Karpas-422 (cell line): ENCODE measurements around the gene VSIG1. TPM values are rescaled to one million over a fixed set of nuclear protein-coding genes. Genes with fewer than 3 reads are reported as not detected.

Experiments
- DNase-seq: peaks from one replicate; pipeline ENCODE4 v3.0.0-alpha.2; 2015
- H2AFZ ChIP-seq: fragments of 200-600 bp; sonication (generic); 2 replicates; pipeline ENCODE4 v1.6.1; 2014; ENCODE audit warnings: antibody characterized with exemption, low read length, mixed read lengths
- H3K27ac ChIP-seq: fragments of 200-600 bp; sonication (generic); 2 replicates; pipeline ENCODE4 v1.5.1; 2014; ENCODE audit warnings: mild to moderate bottlenecking, low read length, moderate library complexity
- H3K27me3 ChIP-seq: fragments of 200-600 bp; sonication (generic); 2 replicates; pipeline ENCODE4 v1.6.1; 2014; ENCODE audit warnings: low read length, mixed read lengths
- H3K36me3 ChIP-seq: fragments of 200-600 bp; sonication (generic); 2 replicates; pipeline ENCODE4 v1.6.1; 2014; ENCODE audit warnings: low read length, mixed read lengths; ENCODE audit not compliant: insufficient read depth
- H3K4me1 ChIP-seq: fragments of 200-600 bp; sonication (generic); 2 replicates; pipeline ENCODE4 v1.6.1; 2014; ENCODE audit warnings: mild to moderate bottlenecking, low read length, mixed read lengths
- H3K4me2 ChIP-seq: fragments of 200-600 bp; sonication (generic); 2 replicates; pipeline ENCODE4 v1.6.1; 2014; ENCODE audit warnings: low read length, low read depth, mild to moderate bottlenecking; ENCODE audit not compliant: poor library complexity, severe bottlenecking
- H3K4me3 ChIP-seq: fragments of 200-600 bp; sonication (generic); 2 replicates; pipeline ENCODE4 v1.5.1; 2014; ENCODE audit warnings: mild to moderate bottlenecking, antibody characterized with exemption, low read length, mixed read lengths
- H3K79me2 ChIP-seq: fragments of 200-600 bp; sonication (generic); 2 replicates; pipeline ENCODE4 v1.6.1; 2014; ENCODE audit warnings: mild to moderate bottlenecking, low read length, mixed read lengths
- H3K9ac ChIP-seq: fragments of 200-600 bp; sonication (generic); 2 replicates; pipeline ENCODE4 v1.6.0; 2014; ENCODE audit warnings: low read length
- H3K9me2 ChIP-seq: fragments of 200-600 bp; sonication (generic), shearing (Covaris generic); replicated peaks from 2 replicates; pipeline ENCODE4 v1.6.0; 2014; ENCODE audit warnings: mild to moderate bottlenecking, low read length, moderate library complexity; ENCODE audit not compliant: insufficient read depth
- H3K9me3 ChIP-seq: fragments of 300-700, 200-600 bp; sonication (generic); 2 replicates; pipeline ENCODE4 v1.6.1; 2014; ENCODE audit warnings: low read length, mixed read lengths
- H4K20me1 ChIP-seq: fragments of 200-600 bp; sonication (generic); 2 replicates; pipeline ENCODE4 v1.6.1; 2014; ENCODE audit warnings: mild to moderate bottlenecking, antibody characterized with exemption, low read length, low read depth; ENCODE audit not compliant: insufficient read depth
- total RNA-seq: library from RNA; depleted of rRNA; stranded (reverse); fragments of >200 nt; shearing (Covaris generic); gene quantifications from 2 replicates; pipeline ENCODE4 v1.2.3, GENCODE V29; 2014; ENCODE audit warnings: low replicate concordance; rRNA removed

VSIG1 gene
- not detected in 2 replicates for total RNA-seq

DNA sequence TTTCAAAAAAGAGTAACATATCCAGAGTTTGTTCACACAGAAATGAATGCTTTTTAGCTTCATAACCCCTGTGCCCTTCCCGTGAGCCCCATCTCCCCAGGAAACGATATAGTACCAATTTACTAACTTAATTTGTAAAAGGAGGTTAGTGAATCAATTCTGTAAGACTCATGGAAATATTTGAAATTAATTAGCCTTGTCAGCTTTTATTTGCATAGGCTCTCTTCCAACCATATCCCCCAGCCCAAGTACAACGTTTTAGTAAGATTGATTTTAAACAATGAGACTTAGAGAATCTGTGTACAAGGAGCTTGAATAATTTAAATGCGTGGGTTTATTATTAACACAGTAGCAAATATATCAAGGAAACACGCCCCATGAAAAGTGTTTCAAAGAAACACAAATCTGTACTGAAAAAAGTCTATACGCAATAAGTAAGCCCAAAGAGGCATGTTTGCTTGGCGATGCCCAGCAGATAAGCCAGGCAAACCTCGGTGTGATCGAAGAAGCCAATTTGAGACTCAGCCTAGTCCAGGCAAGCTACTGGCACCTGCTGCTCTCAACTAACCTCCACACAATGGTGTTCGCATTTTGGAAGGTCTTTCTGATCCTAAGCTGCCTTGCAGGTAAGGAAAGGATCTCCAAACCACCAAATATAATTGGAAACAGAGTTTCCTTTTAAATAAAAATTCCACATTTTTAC lies at the start of gene VSIG1:
TSS of gene VSIG1 (plus strand) at position 512 of the 703 bp plus-strand sequence. CDS start at position 578, 66 bp downstream.
- Histone ChIP-seq H3K27ac (no peak within 1 kb of the TSS), H3K4me1 (no peaks in the 10 kb centered on the region), H3K9ac (no peak within 1 kb of the TSS), H3K36me3 (no peaks in the 10 kb centered on the region), H3K9me2 (no peaks in the 10 kb centered on the region), H4K20me1 (no peaks in the 10 kb centered on the region), H3K4me2 (no peak within 1 kb of the TSS), H3K79me2 (no peaks in the 10 kb centered on the region), H3K9me3 (no peaks in the 10 kb centered on the region), H3K27me3 (no peaks in the 10 kb centered on the region), H3K4me3 (no peak within 1 kb of the TSS), H2AFZ (no peak within 1 kb of the TSS)
- no peak for DNase-seq

DNA sequence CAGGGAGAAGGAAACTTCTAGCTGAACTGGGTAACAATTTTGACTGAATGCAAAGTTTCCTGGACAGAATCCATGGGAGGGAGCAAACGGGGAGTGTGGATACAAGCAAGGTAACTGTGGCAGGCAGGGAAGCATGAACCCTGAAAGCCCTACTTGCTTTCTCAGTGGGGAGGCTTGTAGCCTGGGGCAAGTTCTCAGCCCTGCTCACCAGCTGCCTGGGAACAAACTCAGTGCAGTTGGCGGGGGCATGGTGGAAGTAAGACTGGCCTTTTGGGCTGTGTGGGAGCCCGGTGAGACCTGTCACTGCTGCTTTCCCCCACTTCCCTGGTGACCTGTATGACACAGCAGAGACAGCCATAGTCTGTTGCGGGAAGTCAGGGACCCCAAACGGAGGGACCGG lies 48.7 kb upstream of the VSIG1 start:
- no peak overlapping the region for H2AFZ ChIP-seq
- no peaks in the 10 kb centered on the region for H3K4me1 ChIP-seq
- H3K79me2 ChIP-seq: no peaks in the 10 kb centered on the region
- H4K20me1 ChIP-seq: no peaks in the 10 kb centered on the region
- no peak overlapping the region for H3K9ac ChIP-seq
- H3K4me3 ChIP-seq: no peak overlapping the region
- DNase-seq: no peak
- no peaks in the 10 kb centered on the region for H3K9me3 ChIP-seq
- H3K4me2 ChIP-seq: no peak overlapping the region
- H3K27me3 ChIP-seq: no peaks in the 10 kb centered on the region
- H3K36me3 ChIP-seq: no peaks in the 10 kb centered on the region
- H3K9me2 ChIP-seq: no peaks in the 10 kb centered on the region
- H3K27ac ChIP-seq: no peak overlapping the region

GRCh38 chrX:108000751-108001150 lies 44.1 kb upstream of the VSIG1 start:
- no peaks in the 10 kb centered on the region for H3K36me3 ChIP-seq
- H3K79me2 ChIP-seq: no peaks in the 10 kb centered on the region
- no peaks in the 10 kb centered on the region for H3K4me1 ChIP-seq
- H4K20me1 ChIP-seq: no peaks in the 10 kb centered on the region
- H3K27ac ChIP-seq: no peak overlapping the region
- no peaks in the 10 kb centered on the region for H3K9me3 ChIP-seq
- no peak overlapping the region for H3K4me2 ChIP-seq
- H2AFZ ChIP-seq: no peak overlapping the region
- H3K9me2 ChIP-seq: no peaks in the 10 kb centered on the region
- no peak overlapping the region for H3K9ac ChIP-seq
- H3K27me3 ChIP-seq: no peaks in the 10 kb centered on the region
- no peak for DNase-seq
- no peak overlapping the region for H3K4me3 ChIP-seq

GRCh38 chrX:108001218-108001814 lies 43.5 kb upstream of the VSIG1 start:
- Histone ChIP-seq H3K4me1 (no peaks in the 10 kb centered on the region), H3K4me3 (no peak overlapping the region), H3K9me2 (no peaks in the 10 kb centered on the region), H3K9ac (no peak overlapping the region), H2AFZ (no peak overlapping the region), H3K4me2 (no peak overlapping the region), H3K27me3 (no peaks in the 10 kb centered on the region), H4K20me1 (no peaks in the 10 kb centered on the region), H3K36me3 (no peaks in the 10 kb centered on the region), H3K27ac (no peak overlapping the region), H3K9me3 (no peaks in the 10 kb centered on the region), H3K79me2 (no peaks in the 10 kb centered on the region)
- peak; percentile 81 for DNase-seq

DNA sequence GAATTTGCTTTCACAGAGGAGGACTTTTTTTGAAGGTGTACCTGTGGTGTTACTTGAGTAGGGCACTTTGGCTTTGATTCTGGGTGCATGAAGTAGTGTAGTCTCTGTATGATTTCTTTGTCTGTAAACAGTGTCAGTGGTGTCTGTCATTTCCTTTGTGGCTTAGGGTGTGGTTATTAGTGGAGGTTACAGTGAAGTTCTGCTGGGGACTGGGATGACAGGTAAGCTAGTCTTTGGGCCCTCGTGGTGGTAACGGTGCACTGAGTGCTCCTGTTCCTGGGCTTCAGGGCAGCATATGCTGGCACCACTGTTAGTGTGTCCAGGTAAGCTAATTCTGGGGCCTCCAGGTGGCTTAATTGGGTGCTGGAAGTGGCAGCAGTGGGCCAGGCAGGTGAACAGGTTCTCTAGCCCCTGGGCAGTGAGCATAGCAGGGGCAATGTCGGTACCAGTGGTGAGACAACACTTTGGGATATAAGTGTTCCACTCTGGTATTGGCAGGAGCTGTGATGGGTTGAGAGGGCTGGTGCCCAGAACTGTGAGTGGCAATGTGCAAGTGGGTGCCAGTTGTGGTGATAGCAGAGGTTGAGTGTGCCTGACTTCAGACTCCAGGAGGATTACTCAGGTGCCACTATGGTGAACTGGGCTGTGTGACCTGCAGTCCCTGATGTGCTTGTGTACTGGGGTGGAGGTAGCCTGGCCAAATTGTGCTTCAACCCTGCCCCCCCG lies 26.0 kb upstream of the VSIG1 start:
- no peak for DNase-seq
- no peaks in the 10 kb centered on the region for H3K9me2 ChIP-seq
- no peak overlapping the region for H2AFZ ChIP-seq
- H3K36me3 ChIP-seq: no peaks in the 10 kb centered on the region
- H4K20me1 ChIP-seq: no peaks in the 10 kb centered on the region
- no peaks in the 10 kb centered on the region for H3K27me3 ChIP-seq
- H3K4me1 ChIP-seq: no peaks in the 10 kb centered on the region
- H3K9ac ChIP-seq: no peak overlapping the region
- H3K79me2 ChIP-seq: no peaks in the 10 kb centered on the region
- no peak overlapping the region for H3K27ac ChIP-seq
- H3K4me3 ChIP-seq: no peak overlapping the region
- H3K9me3 ChIP-seq: no peaks in the 10 kb centered on the region
- no peak overlapping the region for H3K4me2 ChIP-seq

- DNase-seq: no peak
- no peaks in the 10 kb centered on the region for H3K27me3 ChIP-seq
- no peak overlapping the region for H3K4me3 ChIP-seq
- H3K4me1 ChIP-seq: no peaks in the 10 kb centered on the region
- H3K9me2 ChIP-seq: no peaks in the 10 kb centered on the region
- no peak overlapping the region for H2AFZ ChIP-seq
- H3K9ac ChIP-seq: no peak overlapping the region
- no peaks in the 10 kb centered on the region for H3K9me3 ChIP-seq
- no peaks in the 10 kb centered on the region for H3K79me2 ChIP-seq
- no peak overlapping the region for H3K27ac ChIP-seq
- H3K4me2 ChIP-seq: no peak overlapping the region
- H3K36me3 ChIP-seq: no peaks in the 10 kb centered on the region
- no peaks in the 10 kb centered on the region for H4K20me1 ChIP-seq
These were observed 25.4 kb upstream of the VSIG1 start for GRCh38 chrX:108019382-108019875.

DNA sequence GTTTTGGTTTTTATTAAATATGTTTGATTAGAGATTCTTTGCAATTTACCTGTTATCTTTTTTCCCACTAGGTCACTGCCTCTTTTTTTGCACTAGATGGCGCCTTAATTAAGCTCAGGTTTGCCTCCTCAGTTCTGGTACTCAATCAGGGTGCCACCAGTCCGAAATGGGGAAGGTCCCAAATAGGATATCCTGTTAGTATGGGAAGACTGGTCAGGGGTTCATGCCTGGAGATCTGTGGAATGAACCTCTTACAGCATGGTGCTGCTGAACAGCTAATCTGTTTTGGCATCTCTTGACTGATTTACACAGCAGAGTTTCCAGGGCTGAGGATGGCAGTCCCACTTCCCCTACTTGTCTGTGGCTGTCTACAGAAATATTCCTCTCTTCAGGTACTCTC lies 24.2 kb upstream of the VSIG1 start:
- no peaks in the 10 kb centered on the region for H3K27me3 ChIP-seq
- no peak overlapping the region for H3K4me3 ChIP-seq
- H4K20me1 ChIP-seq: no peaks in the 10 kb centered on the region
- H3K9me2 ChIP-seq: no peaks in the 10 kb centered on the region
- no peaks in the 10 kb centered on the region for H3K36me3 ChIP-seq
- no peak overlapping the region for H3K4me2 ChIP-seq
- no peaks in the 10 kb centered on the region for H3K79me2 ChIP-seq
- H3K4me1 ChIP-seq: no peaks in the 10 kb centered on the region
- no peak overlapping the region for H2AFZ ChIP-seq
- H3K27ac ChIP-seq: no peak overlapping the region
- H3K9me3 ChIP-seq: no peaks in the 10 kb centered on the region
- no peak overlapping the region for H3K9ac ChIP-seq
- peak; percentile 70 for DNase-seq

- no peaks in the 10 kb centered on the region for H3K4me1 ChIP-seq
- no peak overlapping the region for H3K4me3 ChIP-seq
- H2AFZ ChIP-seq: no peak overlapping the region
- no peak overlapping the region for H3K4me2 ChIP-seq
- H3K79me2 ChIP-seq: no peaks in the 10 kb centered on the region
- no peaks in the 10 kb centered on the region for H3K27me3 ChIP-seq
- no peak for DNase-seq
- H3K9me2 ChIP-seq: no peaks in the 10 kb centered on the region
- H4K20me1 ChIP-seq: no peaks in the 10 kb centered on the region
- no peak overlapping the region for H3K27ac ChIP-seq
- H3K9me3 ChIP-seq: no peaks in the 10 kb centered on the region
- no peaks in the 10 kb centered on the region for H3K36me3 ChIP-seq
- H3K9ac ChIP-seq: no peak overlapping the region
These were observed 22.3 kb upstream of the VSIG1 start for GRCh38 chrX:108022491-108023089.
